ENCODE measurements around the gene FAM107B.

The FAM107B gene

DNA sequence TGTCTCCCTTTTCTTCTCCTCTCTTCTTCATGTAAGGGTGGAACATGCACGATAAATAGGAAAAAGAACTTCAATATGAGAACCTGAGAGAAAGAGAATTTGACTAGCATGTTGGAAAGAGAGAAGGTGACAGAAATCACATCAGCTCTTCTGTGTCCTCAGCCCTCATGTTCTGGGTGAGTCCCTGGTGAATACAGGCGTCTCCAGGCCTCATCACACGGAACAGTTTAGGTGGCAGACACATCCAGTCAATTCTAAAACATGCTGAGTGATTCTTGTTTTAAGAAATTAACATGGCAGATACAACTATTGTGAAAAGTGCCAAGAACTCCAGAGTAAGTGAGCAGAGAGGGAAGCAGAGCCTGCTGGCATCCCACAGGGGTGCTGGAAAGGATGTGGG lies 96.1 kb downstream of the FAM107B start:
- no peak overlapping the region for H3K27ac ChIP-seq
- no peak for TF ChIP-seq ZFX (IDR thresholded peaks at IDR 0.05)
- TF ChIP-seq, protein P1, sequence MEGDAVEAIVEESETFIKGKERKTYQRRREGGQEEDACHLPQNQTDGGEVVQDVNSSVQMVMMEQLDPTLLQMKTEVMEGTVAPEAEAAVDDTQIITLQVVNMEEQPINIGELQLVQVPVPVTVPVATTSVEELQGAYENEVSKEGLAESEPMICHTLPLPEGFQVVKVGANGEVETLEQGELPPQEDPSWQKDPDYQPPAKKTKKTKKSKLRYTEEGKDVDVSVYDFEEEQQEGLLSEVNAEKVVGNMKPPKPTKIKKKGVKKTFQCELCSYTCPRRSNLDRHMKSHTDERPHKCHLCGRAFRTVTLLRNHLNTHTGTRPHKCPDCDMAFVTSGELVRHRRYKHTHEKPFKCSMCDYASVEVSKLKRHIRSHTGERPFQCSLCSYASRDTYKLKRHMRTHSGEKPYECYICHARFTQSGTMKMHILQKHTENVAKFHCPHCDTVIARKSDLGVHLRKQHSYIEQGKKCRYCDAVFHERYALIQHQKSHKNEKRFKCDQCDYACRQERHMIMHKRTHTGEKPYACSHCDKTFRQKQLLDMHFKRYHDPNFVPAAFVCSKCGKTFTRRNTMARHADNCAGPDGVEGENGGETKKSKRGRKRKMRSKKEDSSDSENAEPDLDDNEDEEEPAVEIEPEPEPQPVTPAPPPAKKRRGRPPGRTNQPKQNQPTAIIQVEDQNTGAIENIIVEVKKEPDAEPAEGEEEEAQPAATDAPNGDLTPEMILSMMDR (conservative IDR thresholded peaks at IDR 0.05) = no peak

DNA sequence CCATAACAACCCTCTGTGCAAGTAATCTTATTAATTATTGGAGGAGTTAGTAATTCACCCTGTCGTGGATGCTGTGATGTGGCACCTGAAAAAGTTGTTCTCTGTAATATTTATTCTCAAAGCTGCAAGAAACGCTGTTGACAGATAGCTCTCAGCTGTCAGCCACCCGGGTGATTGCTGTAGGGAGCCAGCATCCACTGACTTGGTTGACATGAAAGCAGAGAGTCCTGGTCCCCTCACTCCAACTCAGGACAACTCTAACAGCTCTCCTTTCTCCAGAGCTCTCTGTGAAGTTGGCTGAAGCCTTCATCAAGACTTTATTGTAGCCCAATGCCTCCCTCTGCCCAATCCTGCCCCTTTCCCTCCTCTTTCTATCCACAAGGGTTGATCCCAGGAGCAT lies 98.0 kb downstream of the FAM107B start:
- TF ChIP-seq, protein P1 (conservative IDR thresholded peaks at IDR 0.05) = no peak
- TF ChIP-seq ZFX (IDR thresholded peaks at IDR 0.05) = no peak
- no peak overlapping the region for H3K27ac ChIP-seq

DNA sequence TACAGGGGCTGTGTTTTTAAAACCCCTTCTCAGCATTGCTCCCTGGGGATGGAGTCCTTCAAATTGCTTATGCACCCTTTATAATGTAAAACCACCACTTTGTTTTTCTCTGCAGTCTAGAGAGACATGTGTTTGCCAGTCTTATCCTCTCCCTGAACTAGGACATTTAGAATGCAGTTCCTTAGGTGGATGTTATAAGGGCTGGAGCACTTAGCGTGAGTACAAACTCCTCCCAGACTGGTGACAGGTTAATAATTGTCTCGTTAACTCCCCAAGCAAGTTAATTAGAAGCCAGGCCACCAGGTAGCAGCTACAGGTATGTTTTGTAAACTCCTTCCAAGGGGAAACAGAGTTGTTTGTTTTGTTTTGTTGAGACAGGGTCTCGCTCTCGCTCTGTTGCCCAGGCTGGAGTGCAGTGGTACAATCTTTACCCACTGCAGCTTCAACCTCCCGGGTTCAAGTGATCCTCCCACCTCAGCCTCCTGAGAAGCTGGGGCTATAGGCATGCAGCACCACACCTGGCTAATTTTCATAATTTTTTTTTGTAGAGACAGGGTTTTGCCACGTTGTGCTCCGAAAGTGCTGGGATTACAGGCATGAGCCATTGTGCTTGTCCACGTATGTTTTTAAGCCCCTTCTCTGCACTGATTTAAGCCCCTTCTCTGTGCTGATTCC lies 100.2 kb downstream of the FAM107B start:
- no peak overlapping the region for H3K27ac ChIP-seq
- TF ChIP-seq, protein P1 (conservative IDR thresholded peaks at IDR 0.05) = no peak
- TF ChIP-seq ZFX (IDR thresholded peaks at IDR 0.05) = no peak

DNA sequence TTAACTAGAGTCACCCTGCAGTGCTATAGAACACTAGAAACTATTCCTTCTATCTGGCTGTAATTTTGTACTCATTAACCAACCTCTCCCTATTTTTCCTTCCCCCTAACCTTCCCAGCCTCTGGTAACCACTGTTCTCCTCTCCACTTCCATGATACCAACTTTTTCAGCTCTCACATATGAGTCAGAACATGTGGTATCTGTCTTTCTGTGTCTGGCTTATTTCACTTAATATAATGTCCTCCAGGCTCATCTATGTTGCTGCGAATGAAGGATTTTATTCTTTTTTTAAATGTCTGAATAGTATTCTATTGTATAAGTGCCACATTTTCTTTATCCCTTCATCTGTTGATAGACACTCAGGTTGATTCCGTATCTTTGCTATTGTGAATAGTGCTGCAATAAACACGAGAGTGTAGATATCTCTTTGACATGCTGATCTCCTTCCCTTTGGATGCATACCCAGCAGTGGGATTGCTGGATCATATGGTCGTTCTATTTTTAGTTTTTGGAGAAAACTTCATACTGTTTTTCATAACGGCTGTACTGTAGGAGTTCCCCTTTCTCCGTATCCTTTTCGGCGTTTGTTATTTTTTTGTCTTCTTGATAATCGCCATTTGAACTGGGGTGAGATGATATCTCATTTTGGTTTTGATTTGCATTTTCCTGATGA lies 101.4 kb downstream of the FAM107B start:
- TF ChIP-seq, protein P1 (conservative IDR thresholded peaks at IDR 0.05) = no peak
- no peak for TF ChIP-seq ZFX (IDR thresholded peaks at IDR 0.05)
- no peak overlapping the region for H3K27ac ChIP-seq

DNA sequence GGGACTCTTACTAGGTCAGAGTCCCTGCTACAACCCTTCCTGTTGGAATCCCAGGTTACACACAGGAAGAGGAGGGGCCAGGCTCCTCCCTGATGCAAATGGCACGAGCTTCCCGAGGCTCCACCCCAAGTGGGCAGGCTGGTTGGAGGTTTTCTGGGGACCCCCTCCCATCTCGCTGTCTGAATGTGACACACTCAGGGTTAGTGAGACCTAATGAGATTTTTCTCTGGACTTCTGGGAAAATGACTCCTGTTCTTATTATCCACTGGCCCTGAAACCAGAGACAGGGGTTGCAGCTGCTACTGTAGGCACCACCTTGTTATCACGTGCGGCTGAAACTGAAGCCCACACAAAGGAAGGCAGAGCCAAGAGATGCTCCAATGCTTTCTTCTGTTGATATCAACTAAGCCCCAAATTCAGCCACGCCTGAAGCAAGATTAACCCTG lies 103.3 kb downstream of the FAM107B start:
- H3K27ac ChIP-seq = no peak overlapping the region
- TF ChIP-seq, protein P1 (conservative IDR thresholded peaks at IDR 0.05) = no peak

DNA sequence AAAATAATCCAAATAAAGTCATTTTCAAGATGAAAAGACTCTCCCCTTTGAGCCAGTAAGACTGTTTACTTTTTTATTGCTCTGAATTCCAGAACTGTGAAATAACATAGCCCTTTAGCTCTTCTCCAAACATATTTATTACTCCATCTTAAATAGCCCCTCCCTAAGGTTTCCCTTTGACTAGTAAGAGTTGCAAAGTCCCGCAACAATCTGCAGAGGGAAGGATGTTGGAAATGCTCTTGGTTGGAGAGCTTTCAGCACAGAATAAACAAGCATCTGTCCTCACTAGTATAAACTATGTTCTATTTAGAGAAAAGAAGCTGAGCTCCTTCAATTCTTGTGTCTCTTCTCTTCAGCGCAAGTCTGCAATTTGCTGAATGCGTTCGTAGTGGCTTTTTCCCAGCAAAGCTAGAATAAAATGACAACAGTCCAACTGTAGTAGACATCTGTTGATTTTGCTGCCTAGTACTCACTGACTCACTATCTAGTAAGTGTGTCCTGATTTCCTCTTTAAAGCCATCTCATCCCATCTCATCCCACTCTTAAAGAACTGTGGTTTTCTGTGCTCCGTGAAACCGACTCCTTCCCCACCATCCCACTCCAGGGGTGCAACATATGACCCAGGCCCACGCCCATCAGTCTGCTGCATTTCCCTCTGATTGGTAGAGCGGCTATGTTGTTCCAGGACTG lies 104.0 kb downstream of the FAM107B start:
- H3K27ac ChIP-seq = no peak overlapping the region
- TF ChIP-seq, protein P1 (conservative IDR thresholded peaks at IDR 0.05) = no peak
- no peak for TF ChIP-seq ZFX (IDR thresholded peaks at IDR 0.05)

DNA sequence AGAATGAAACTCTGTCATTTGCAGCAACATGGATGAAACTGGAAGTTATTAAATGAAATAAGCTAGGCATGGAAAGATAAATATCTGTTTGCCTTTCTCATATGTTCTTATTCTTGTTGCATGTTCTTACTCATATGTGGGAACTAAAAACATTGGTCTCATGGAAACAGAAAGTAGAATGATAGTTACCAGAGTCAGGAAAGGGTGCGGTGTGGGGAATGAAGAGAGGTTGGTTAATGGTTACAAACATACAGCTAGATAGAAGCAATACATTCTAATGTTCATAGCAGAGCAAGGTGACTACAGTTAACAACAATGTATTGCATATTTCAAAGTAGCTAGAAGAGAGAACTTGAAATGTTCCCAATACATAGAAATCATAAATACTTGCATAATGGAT lies 105.1 kb downstream of the FAM107B start:
- TF ChIP-seq, protein P1 (conservative IDR thresholded peaks at IDR 0.05) = no peak
- TF ChIP-seq ZFX (IDR thresholded peaks at IDR 0.05) = no peak
- H3K27ac ChIP-seq = no peak overlapping the region
